K562 (cell line): Measurements from ENCODE around the gene TMEM185B. TPM values are rescaled to one million over a fixed set of nuclear protein-coding genes. Genes with fewer than 3 reads are reported as not detected.
A peak's percentile ranks its signal among the peaks of the same experiment; 100 is the strongest.

Source experiments
- HNRNPK ChIP-seq: fragments of 200-400 bp; formaldehyde crosslinking; IDR thresholded peaks from one replicate; pipeline ENCODE4 v1.6.1; 2018; ENCODE audit warnings: mild to moderate bottlenecking, low read depth, low read length; ENCODE audit not compliant: poor library complexity, severe bottlenecking
- ILK ChIP-seq: fragments of 450-650 bp; IDR thresholded peaks from 2 replicates; pipeline ENCODE4 v1.6.1; 2016; ENCODE audit warnings: missing genetic modification characterization, low read depth, mild to moderate bottlenecking, missing compliant biosample characterization, moderate library complexity, borderline replicate concordance
- KDM5B ChIP-seq: fragments of 200-600 bp; sonication (generic); IDR thresholded peaks from 2 replicates; pipeline ENCODE4 v1.6.1; 2012; ENCODE audit warnings: low read depth, mild to moderate bottlenecking, moderate library complexity, low read length, control low read depth, inconsistent platforms; ENCODE audit not compliant: insufficient replicate concordance
- MXI1 ChIP-seq: IDR thresholded peaks from 2 replicates; pipeline ENCODE4 v1.6.1; 2011; ENCODE audit warnings: low read depth, mild to moderate bottlenecking, improper control_type of control experiment, low read length
- NFXL1 ChIP-seq: fragments of 450-650 bp; formaldehyde crosslinking; IDR thresholded peaks from 2 replicates; pipeline ENCODE4 v1.4.0; 2021; ENCODE audit warnings: mild to moderate bottlenecking
- PCBP1 ChIP-seq: fragments of 200-400 bp; formaldehyde crosslinking; IDR thresholded peaks from 2 replicates; pipeline ENCODE4 v1.6.1; 2018; ENCODE audit warnings: mild to moderate bottlenecking, low read depth, low read length; ENCODE audit not compliant: poor library complexity, severe bottlenecking
- SOX6 ChIP-seq: fragments of 450-650 bp; IDR thresholded peaks from 2 replicates; pipeline ENCODE4 v1.6.1; 2014; ENCODE audit warnings: mild to moderate bottlenecking
- SUPT5H ChIP-seq: fragments of 450-650 bp; IDR thresholded peaks from 2 replicates; pipeline ENCODE4 v1.6.1; 2016
- TAF7 ChIP-seq: fragments of 450-650 bp; IDR thresholded peaks from 2 replicates; pipeline ENCODE4 v1.6.1; 2016; ENCODE audit warnings: missing genetic modification characterization, missing compliant biosample characterization
- ZNF146 ChIP-seq: IDR thresholded peaks from one replicate; pipeline ENCODE4 v1.6.1; 2018; ENCODE audit warnings: missing compliant biosample characterization; ENCODE audit not compliant: unreplicated experiment
- ZNF23 ChIP-seq: fragments of 250-450 bp; sonication (Bioruptor Pico); IDR thresholded peaks from 2 replicates; pipeline ENCODE4 v1.4.0; 2020; ENCODE audit warnings: mild to moderate bottlenecking
- ZNF384 ChIP-seq: IDR thresholded peaks from 2 replicates; pipeline ENCODE4 v1.6.1; 2012; ENCODE audit warnings: low read depth, low read length, improper control_type of control experiment
- ZNF695 ChIP-seq: fragments of 450-650 bp; formaldehyde crosslinking; IDR thresholded peaks from 2 replicates; pipeline ENCODE4 v1.4.0; 2020; ENCODE audit warnings: mild to moderate bottlenecking, moderate library complexity
- polyA plus RNA-seq, 8 experiments: library from polyadenylated mRNA; depleted of rRNA in 4 of 8; stranded (reverse) in 5 of 8; unstranded in 3 of 8; fragments of >200 nt; fragmentation: Nextera tagmentation in 2 of 8; fragmentation: Illumina TruSeq in 1 of 8; extraction: Ambion mirVana in 2 of 8; extraction: Trizol in 1 of 8; gene quantifications; 2 replicates each; pipeline versions ENCODE4 v1.2.1 to v1.2.3, GENCODE V29; 2011 to 2014; ENCODE audit warnings: inconsistent platforms in 1 of 8, missing spikeins in 1 of 8
- total RNA-seq, 7 experiments: library from RNA; depleted of rRNA in 6 of 7; stranded (reverse); fragments of >200 nt in 6 of 7; fragmentation: Illumina TruSeq in 2 of 7; extraction: Trizol in 2 of 7; gene quantifications; 2 replicates each; pipeline versions ENCODE4 v1.2.1 to v1.2.3, GENCODE V29; 2011 to 2021; ENCODE audit warnings: low replicate concordance in 1 of 7
- TF ChIP-seq, protein P1 (sequence below), 2 experiments: fragments of 450-650 bp; IDR thresholded peaks; 2 replicates each; pipeline ENCODE4 v1.6.1; 2016; ENCODE audit warnings: mild to moderate bottlenecking in 2 of 2, borderline replicate concordance in 1 of 2, low read depth in 1 of 2, moderate library complexity in 1 of 2
- TF ChIP-seq, protein P2 (sequence below): fragments of 200-800 bp; sonication (Bioruptor generic); IDR thresholded peaks from 2 replicates; pipeline ENCODE4 v1.6.1; 2017; ENCODE audit warnings: missing genetic modification characterization, missing compliant biosample characterization
- TF ChIP-seq, protein P3 (sequence below): fragments of 450-650 bp; formaldehyde crosslinking; conservative IDR thresholded peaks from 2 replicates; pipeline ENCODE4 v1.4.0; 2022; ENCODE audit warnings: mild to moderate bottlenecking, missing genetic modification characterization

The TMEM185B gene
- total and polyA plus RNA-seq, 9 of the 15 experiments (the other 6 are each of a cell fraction or from before 2014, with no cell fraction given), result 2.9 to 28.2 (median 11.5) TPM

DNA sequence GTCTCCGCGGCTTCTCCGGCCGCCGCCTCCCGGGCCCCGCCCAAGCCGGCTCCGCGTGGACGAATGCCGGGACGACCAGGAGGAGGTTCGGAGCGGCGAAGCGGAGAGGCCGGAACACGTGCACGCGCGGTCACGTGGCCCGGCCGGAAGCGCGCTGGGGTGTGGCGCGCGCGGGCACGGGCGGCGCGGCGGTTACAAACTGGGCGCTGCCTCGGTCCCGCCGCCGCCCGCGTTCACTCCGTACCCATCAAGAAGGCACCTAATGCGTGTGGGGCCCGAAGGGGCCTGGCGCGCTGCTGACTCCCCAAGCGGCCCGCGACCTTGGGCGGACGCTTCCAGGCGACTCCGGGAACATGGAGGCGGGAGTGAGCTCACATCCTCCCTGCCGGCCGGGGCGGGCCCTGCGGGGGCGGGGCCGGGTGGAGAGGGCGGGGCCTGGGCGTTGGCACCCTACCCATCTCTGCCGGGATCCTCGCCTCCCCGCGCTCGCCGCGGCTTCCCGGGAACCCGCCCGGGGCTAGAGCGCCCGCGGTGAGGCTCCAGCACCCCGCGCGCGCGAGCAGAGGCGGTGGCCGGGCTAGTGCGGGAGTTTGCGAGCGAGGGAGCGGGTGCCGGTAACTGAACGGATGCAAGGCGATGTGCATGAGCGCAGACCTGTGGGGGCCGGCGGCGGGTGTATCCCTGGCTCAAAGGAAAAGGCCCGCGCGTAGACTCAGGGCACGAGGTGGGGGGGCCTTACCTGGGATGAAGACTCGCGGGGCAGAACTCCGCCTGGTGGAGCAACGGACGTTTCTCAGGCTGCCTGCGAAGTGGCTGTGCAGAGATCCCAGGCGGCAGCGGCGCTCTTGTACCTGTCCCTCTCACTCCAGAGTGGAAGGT lies at the start of gene TMEM185B (continued):
- TF ChIP-seq, protein P1, sequence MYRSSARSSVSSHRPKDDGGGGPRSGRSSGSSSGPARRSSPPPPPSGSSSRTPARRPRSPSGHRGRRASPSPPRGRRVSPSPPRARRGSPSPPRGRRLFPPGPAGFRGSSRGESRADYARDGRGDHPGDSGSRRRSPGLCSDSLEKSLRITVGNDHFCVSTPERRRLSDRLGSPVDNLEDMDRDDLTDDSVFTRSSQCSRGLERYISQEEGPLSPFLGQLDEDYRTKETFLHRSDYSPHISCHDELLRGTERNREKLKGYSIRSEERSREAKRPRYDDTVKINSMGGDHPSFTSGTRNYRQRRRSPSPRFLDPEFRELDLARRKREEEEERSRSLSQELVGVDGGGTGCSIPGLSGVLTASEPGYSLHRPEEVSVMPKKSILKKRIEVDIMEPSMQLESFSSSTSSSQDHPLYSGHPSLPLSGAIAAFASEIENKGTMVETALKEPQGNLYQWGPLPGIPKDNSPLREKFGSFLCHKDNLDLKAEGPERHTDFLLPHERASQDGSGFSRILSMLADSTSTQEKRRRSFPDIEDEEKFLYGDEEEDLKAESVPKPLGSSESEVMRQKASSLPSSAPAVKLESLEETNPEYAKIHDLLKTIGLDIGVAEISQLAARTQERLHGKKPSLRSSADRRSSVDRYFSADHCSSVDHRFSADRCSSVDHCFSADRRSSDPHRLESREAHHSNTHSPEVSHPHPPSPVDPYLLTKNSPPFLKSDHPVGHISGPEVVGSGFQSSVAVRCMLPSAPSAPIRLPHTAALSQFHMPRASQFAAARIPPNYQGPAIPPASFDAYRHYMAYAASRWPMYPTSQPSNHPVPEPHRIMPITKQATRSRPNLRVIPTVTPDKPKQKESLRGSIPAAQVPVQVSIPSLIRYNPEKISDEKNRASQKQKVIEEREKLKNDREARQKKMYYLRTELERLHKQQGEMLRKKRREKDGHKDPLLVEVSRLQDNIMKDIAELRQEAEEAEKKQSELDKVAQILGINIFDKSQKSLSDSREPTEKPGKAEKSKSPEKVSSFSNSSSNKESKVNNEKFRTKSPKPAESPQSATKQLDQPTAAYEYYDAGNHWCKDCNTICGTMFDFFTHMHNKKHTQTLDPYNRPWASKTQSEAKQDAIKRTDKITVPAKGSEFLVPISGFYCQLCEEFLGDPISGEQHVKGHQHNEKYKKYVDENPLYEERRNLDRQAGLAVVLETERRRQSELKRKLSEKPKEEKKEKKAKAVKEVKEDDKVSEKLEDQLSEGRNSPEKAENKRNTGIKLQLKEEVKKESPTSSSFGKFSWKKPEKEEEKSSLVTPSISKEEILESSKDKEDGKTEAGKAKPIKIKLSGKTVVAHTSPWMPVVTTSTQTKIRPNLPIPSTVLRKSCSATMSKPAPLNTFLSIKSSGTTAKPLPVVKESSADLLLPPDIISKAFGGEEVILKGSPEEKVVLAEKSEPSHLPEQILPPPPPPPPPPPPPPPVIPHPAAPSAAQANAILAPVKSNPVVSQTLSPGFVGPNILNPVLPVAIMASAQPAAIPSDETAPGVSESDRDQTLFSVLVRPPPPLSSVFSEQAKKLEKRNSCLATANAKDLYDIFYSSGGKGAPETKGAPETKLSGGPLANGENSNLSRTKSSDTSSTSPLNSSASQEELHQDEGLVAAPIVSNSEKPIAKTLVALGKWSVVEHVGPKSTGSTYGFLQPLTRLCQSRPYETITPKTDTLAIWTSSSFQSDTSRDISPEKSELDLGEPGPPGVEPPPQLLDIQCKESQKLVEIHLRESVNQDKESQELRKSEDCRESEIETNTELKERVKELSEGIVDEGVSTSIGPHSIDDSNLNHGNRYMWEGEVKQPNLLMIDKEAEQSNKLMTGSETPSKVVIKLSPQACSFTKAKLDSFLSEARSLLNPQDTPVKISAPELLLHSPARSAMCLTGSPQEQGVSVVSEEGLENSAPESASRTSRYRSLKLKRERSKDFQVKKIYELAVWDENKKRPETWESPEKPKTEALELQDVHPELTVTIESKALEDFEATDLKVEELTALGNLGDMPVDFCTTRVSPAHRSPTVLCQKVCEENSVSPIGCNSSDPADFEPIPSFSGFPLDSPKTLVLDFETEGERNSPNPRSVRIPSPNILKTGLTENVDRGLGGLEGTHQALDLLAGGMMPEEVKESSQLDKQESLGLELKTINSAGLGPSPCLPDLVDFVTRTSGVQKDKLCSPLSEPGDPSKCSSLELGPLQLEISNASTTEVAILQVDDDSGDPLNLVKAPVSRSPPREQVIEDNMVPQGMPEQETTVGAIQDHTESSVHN (IDR thresholded peaks at IDR 0.05; ENCODE audit: borderline replicate concordance in 1 of 2, low read depth in 1 of 2), result no peak
- no peak for TF ChIP-seq TAF7 (tag)
- no peak for TF ChIP-seq PCBP1
- peak; percentile 58 for TF ChIP-seq KDM5B
- TF ChIP-seq ZNF695 (CRISPR knock-in tag), result no peak
- TF ChIP-seq ILK, result no peak
- TF ChIP-seq MXI1, result peak; percentile 65; the same call in 1 of the 2 replicates
- no peak for TF ChIP-seq ZNF146 (CRISPR knock-in tag)
- TF ChIP-seq, protein P2, sequence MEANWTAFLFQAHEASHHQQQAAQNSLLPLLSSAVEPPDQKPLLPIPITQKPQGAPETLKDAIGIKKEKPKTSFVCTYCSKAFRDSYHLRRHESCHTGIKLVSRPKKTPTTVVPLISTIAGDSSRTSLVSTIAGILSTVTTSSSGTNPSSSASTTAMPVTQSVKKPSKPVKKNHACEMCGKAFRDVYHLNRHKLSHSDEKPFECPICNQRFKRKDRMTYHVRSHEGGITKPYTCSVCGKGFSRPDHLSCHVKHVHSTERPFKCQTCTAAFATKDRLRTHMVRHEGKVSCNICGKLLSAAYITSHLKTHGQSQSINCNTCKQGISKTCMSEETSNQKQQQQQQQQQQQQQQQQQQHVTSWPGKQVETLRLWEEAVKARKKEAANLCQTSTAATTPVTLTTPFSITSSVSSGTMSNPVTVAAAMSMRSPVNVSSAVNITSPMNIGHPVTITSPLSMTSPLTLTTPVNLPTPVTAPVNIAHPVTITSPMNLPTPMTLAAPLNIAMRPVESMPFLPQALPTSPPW (CRISPR knock-in tag), result peak; percentile 81
- TF ChIP-seq SUPT5H, result peak; percentile 74
- no peak for TF ChIP-seq HNRNPK
- TF ChIP-seq ZNF23 (CRISPR knock-in tag), result no peak
- TF ChIP-seq, protein P3, sequence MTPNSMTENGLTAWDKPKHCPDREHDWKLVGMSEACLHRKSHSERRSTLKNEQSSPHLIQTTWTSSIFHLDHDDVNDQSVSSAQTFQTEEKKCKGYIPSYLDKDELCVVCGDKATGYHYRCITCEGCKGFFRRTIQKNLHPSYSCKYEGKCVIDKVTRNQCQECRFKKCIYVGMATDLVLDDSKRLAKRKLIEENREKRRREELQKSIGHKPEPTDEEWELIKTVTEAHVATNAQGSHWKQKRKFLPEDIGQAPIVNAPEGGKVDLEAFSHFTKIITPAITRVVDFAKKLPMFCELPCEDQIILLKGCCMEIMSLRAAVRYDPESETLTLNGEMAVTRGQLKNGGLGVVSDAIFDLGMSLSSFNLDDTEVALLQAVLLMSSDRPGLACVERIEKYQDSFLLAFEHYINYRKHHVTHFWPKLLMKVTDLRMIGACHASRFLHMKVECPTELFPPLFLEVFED (CRISPR knock-in tag), result no peak
- TF ChIP-seq ZNF384, result no peak
- peak; percentile 78 for TF ChIP-seq SOX6
- TF ChIP-seq NFXL1 (CRISPR knock-in tag), result no peak
